ENCODE results near the gene WDFY1.
"Not testable (repeated sequence)": the region's sequence is repeated elsewhere in the genome, so short reads cannot be mapped to it uniquely, and the experiment has no call there.

WDFY1 gene

DNA sequence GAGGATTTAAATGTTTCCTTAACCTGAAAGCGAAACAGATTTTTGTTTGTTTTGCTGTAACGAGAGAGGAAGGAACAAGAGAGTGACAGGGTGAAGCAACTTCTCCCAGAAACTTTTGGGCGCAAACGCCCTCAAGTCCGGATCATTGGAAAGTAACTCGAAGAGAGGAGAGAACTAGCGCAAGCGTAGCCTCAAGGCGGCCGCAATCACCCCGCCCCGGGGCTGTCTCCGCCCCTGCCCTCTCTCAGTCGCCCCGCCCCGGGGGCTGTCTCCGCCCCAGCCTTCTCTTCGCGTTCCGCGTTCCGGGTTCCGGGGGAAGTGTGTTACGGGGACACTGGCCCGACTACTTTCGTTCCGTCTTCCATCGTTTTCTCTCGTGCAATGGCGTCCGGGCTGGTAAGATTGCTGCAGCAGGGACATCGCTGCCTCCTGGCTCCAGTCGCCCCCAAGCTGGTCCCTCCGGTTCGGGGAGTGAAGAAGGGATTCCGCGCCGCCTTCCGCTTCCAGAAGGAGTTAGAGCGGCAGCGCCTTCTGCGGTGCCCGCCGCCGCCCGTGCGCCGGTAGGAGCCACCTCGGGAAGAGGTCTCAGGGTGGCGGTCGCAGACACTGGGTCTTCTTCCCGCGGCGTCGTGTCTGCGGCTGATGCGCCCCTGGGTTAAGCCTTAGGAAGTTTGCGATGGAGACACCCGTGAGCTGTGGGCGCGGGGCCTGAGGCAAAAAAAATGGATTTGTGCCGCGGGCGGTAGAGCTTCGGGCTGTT is 12.1 kb upstream of the WDFY1 start, which contains the start of gene MRPL44:
MRPL44 (plus strand) TSS at position 372 of the 760 bp plus-strand sequence; CDS start at position 382, 10 bp downstream.
- peak; percentile 94 for DNase-seq (ENCODE audit: low read depth, low spot score)

DNA sequence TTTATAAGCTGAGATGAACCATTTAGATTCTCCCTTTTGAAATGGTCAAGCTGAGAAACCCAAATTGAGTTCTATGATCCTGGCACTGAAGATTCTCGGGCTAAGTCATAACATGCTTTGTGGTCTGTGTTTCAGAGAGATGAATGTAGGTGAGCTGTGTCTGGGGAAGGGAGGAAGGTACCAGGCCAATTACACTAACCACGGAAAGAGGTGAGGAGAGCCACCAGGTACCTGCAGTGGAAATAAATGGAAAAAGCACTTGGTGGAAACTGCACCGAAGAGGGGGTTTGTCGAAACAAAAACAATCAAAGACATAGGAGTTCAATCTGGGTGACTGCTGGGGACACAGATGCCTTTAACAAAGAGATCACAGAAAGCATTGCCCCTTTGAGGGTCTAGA is 11.2 kb upstream of the WDFY1 start:
- DNase-seq (ENCODE audit: low read depth, low spot score): no peak

DNA sequence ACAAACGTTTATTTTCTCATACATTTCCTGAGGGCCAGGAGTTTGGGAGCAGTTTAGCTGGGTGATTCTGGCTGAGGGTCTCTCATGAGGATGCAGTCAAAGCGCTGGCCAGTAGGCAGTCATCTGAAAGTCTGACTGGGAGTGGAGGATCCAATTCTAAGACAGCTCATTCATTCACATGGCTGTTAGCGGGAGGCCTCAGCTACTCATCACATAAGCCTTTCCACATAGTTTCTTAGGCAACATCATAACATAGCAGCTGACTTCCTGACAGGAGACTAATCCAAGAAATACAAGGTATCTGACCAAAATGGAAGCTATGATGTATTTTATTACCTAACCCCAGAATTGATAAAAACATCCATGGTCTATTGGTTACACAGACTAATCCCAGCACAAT is 9.3 kb upstream of the WDFY1 start:
- no peak for DNase-seq (ENCODE audit: low read depth, low spot score)

DNA sequence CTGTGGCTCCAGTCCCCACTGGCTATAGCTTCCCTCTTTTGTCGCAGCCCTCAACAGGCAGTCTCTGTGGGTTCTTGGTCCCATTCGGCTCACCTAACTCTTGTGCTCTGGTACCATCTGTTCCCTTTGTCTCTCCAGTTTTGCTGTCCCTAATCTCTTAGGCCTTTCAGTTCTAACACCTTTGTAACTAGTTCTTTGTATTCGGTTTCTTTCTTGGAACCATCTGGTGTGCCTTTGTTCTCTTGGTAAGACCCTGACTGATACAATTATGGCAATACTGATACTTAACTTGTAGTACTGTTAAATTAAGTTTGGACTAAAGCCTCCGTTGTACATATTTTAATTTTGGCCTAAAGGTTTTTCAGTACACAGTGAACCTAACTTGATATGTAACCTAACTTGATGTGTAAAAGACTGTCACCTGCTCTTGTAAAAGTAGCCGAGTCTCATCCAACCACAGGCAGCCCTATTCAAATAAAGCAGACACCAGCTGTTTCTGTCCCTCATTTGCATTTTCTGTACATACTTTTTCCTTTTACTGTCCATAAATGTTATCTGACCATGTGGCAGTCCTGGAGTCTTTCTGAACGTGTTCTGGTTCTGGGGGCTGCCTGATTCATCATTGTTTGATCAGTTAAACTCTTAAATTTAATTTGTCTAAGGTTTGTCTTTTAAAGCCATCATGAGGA is 7.3 kb upstream of the WDFY1 start:
- no peak for DNase-seq (ENCODE audit: low read depth, low spot score)

DNA sequence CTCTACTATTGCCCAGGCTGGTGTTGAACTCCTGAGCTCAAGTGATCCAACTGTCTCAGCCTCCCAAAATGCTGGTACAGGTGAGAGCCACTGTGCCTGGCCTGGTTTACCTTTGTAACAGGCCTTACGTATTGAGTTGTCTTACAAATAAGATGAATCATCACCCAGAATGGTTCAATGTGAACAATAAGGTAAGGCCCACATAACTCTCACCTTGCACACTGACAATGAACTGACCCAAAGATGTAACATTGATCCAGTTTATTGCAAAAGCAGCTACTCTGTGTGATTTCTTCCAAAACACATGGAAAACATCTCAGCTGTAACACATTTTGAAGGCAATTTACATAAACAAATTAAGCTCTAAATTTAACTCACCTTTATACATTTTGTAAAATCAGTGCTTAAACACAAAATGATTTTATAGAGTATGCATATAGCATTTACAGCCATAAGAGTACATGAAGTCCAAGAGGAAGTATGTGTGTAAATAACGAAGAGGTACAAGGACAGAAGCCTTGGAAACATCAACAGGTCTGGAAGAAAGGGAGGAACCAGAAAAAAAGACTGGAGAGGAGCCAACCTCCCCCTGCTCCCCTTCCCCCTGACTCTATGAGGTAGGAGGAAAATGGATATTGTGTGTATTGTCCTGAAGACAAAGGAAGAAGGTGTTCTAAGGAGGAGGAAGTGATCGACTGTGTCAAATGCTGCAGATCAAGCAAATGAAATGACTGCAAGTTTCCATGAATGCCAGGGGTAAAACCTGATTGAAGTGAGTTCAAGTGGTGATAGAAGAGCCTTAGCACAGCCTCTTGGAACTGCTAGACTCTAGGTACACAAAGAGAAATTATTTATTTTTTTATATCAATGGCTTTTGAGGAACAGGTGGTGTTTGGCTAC is 5.6 kb upstream of the WDFY1 start:
- DNase-seq (ENCODE audit: low read depth, low spot score): no peak

DNA sequence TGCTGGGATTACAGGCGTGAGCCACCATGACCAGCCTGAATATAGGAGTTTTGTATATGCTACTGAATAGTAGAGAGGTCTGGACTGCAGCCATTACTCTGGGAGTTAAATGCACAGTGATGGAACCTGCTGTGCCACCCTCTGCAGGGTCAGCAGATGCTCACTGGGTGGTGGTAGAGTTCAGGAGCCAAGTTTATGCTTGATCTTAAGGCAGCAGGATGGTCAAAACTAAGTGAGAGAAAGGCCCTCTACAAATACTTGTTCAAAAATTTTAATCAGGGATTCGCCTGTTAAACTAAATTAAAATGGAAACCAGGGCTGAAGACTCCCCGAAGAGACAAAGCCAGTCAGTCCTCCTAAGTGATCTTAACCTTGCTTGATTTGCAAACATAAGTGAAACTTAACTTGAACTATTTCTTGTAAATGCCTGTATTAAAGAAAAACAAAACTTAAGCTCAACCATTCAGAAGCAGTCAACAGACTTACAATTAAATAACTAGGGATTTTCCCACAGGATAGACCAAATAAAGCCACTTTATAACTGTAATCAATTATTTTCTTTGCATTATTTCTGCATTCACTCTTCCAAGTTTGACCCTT is 4.2 kb upstream of the WDFY1 start:
- no peak for DNase-seq (ENCODE audit: low read depth, low spot score)

DNA sequence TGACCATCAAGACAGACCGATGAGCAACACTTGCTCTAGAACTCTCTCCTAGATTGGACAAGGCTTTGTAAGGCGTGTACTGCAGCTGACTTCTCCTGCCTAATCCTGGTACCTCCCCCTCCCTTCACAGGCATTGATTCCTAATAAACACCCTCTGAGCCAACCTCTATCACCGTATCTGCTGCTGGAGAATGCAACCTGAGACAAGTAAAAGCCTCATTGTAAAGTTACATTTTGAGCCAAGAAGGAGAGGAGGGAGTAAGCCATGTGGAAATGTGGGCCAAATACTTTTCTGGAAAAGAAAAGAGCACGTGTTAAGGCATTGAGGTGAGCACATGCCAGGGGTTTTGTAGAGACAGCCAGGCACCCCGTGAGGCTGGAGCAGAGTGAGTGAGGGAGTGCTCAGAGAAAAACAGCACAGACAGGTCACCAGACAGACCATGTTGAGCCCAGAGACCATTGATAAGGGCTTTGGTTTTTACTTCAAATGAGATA is 2.6 kb upstream of the WDFY1 start:
- DNase-seq (ENCODE audit: low read depth, low spot score): no peak

DNA sequence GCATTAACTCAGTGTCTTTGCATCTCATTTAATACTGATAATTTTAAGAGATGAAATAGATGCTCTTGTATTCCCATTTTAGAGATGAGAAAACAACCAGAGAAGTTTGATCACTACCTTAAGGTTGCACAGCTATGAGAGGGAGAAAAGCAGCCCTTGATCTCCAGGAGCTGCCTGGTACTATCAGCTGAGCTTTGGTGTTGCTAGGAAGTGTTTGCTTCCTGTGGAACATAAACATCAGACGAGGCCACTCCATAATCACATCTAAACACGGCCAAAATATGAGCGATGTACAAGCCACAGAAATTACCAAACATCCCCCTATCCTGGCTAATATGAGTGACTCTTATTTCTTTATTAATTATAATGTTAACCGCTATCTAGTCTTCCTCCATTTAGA is 620 bp upstream of the WDFY1 start:
- DNase-seq (ENCODE audit: low read depth, low spot score): no peak

DNA sequence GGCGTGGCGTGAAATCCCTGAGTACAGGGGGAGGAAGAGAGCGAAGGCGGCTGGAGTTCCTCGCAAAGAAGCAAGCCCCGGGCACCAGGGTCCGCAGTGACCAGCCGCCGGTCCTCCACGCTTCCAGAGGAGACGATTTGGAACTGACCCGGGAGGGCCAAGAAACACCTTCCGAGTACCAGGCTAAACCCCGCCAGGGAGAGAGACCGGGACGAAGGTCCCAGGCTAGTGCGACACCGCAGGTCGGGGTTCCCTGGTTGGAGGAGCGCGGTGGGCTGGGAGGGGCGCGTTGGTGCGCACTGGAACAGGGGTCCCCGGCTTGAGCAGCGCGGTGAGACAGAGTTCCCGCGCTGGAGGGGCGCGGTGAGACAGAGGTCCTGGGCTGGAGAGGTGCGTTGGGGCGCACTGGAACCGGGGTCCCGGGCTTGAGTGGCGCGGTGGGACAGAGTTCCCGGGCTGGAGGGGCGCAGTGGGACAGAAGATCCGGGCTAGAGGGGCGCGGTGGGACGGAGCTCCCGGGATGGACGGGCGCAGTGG is 901 bp downstream of the WDFY1 start:
- DNase-seq (ENCODE audit: low read depth, low spot score): no peak

DNA sequence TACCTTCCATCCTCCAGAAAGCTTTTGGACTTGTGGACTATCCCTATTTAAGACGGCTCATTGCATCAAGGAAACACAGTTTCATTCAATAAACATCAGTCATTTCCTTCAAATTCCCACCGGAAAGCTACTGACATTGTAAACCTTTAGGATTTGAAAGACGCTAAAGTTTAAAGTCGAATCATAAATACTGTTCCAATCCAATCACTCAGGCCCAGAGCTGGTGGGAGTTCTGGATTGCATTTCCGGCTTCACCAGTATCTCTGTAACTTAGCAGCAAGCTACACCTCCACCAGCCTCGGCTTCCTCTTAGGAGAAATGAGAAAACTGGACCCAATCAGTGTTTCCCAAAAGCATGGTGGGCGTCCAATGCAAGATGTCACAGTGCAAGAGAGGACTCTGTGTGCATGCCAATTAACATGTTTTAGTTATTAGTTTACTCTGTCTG is 1.6 kb downstream of the WDFY1 start:
- DNase-seq (ENCODE audit: low read depth, low spot score): no peak

DNA sequence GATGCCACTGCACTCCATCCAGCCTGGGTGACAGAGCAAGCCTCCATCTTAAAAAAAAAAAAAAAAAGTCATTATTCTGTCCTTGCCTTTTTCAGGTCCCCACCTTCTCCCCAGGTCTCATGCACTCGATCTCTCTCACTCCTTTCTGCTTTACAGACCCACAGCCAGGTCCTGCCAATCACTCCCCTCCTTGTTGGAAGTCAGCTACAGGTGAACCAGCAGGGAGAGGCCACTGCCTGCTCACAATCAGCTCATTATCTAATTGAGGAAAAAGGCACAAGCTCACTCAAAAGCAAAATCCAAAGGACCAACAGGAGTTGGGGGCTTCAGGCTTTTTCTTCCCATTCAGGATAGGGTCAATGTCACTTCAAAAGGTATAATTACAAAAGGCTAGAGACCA is 2.0 kb downstream of the WDFY1 start:
- DNase-seq (ENCODE audit: low read depth, low spot score): no peak

DNA sequence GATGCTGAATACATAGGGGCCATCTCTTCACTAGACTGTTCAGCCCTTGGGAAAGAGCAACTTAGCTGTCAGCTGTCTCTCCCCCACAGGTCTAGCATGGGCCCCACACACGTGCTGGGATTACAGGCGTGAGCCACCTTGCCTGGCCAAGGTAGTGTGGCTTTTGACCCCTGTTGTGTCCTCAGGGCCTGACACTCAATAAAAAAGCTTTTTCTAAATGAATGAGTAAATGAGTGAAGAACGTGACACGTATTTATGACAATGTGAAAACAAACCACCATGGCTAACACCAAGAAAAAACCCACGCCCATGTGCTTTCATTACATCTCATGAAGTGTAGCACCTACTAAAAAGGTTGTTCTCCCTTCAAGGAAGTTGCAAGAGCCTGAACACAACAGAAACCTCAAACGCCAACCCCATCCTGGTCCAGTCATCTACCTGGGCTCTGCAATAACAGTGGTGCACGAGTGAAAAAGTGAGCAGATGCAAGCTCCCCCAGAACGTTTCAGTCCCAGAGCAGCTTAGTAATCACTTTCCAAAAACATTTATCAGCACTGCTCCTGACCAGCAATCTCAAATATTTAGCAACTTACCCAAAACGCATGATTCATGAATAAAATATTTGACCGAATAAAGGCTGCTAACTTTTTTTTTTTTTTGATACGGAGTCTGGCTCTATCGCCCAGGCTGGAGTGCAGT is 3.4 kb downstream of the WDFY1 start:
- peak; percentile 51 for DNase-seq (ENCODE audit: low read depth, low spot score)

DNA sequence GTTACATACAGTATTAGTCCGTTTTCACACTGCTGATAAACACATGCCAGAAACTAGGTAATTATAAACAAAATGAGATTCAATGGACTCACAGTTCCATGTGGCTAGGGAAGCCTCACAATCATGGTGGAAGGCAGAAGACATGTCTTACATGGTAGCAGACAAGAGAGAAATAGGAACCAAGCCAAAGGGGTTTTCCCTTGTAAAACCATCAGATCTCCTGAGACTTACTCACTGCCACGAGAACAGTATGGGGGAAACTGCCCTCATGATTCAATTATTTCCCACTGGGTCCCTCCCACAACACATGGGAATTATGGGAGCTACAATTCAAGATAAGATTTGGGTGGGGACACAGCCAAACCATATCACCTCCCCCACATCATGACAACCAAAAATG is 5.7 kb downstream of the WDFY1 start:
- DNase-seq (ENCODE audit: low read depth, low spot score): not testable (repeated sequence)

DNA sequence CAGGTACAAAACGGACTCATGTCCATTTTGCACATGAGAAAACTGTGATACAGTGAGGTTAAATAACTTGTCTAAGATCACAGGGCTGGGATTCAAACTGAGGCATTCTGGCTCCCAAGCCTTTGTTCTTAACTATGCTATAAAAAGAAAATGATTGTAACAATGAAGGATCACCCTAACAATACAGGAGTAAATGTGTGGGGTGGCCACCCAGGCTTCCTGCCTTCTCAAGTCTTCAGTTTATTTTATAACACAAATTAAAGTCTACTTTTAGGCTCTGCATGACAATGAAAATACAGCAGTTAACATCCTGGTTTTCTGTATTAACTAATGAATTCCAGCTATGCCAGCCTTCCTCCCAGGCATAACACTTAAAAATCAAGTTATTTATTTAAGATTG is 7.6 kb downstream of the WDFY1 start:
- no peak for DNase-seq (ENCODE audit: low read depth, low spot score)

DNA sequence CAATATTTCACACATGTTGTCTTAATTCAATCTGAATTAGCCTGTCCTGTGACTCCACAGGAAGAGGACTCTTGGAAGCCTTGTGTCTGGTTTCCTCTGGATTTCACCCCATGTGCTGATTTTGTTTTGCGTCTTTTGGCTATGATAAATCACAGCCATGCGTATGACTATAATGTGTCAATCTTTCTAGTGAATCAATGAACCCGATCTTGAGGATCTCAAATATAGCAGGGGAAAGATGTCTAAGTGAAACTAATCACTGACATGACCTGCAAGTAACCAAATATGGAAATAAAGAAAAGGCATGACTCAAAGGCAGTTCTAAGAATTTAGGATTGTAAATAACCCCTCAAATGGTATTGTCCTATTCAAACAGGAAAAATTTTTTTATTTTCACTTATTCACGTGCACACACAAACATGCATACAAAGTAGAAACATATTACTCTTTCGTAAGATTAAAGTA is 8.2 kb downstream of the WDFY1 start:
- no peak for DNase-seq (ENCODE audit: low read depth, low spot score)

DNA sequence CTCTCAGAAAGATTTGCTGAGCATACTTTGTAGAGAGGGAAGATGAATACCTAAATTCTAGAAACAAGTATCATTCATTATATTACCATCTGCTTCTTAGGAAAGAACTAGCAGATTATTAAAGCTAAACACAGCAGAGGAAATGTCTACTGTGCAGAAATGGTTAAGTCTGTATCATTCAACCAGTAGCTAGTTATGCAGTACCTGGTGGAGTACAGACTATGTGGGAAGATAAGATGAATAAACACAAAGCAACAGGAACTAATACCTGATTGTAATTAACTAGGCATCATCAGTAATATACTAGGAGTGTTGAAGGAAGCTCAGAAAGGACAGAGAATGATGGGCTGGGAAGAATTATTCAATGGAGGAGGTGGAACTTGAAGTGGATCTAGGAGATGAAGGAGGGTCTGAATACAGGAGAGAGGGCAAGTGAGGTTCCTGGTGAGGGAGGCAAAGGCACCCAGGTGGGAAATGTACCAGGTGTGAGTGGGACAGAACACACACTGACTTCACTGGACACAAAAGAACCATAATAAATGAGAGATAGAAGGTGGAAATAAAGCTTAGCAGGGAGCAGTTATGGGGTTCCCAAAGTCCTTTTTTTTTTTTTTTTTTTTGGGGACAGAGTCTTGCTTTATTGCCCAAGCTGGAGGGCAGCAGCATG is 9.5 kb downstream of the WDFY1 start:
- DNase-seq (ENCODE audit: low read depth, low spot score): no peak

DNA sequence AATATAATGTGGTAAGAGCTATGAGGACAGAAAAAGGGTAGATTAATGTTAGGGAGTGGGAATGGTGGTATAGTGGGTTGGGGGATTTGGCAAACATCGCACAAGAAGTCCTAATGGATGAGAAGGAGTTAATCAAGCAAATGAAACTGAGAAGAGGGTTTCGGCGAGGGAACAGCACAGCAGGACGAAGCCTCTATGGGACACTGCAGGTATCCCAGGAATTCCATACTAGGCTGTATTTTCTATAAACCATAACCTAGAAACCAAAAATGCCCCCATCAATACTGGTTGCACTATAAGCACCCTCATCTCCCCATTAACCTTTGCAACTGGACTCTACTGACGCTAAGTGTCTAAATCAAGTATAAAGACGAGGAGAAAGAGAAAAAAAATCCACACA is 10.3 kb downstream of the WDFY1 start:
- no peak for DNase-seq (ENCODE audit: low read depth, low spot score)

DNA sequence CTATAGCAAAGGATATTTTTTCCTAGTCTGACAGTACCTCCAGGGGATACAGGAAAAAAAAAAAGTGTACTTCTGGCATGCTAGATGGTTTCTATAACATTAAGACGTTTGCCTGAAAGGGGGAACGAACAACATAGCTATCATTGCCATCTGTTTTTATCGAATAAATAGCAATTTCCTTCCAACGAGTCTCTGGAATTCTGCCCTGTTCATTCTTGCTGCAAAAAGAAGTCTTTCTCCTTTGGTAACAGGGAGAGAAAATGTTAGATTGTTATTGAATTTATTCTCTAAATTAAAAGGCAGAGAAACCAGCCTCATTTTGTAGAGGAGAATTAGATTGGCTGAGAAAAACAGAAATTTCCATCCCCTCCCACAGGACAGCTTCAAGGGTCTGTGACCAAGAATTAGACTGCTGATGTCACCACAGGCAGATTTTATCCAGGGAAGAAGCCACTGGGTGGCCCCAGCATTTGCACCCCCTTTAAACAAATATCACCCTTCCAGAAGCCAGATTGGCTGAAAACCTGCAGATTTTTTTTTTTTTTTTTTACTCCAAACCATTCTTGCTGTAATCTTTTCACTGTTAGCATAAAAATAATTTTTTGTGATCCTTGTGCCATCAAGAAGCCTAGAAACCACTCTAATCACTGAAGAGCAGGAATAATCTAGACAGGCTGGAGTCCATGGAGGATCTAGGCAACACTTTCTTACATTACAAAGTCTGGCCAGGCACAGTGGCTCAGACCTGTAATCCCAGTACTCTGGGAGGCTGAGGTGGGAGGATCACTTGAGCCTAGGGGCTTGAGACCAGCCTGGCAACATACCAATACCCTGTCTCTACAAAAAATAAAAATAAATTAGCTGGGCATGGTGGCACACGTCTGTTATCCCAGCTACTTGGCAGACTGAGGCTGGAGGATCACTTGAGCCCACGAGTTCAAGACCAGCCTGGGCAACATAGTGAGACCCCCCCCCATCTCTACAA is 12.0 kb downstream of the WDFY1 start:
- DNase-seq (ENCODE audit: low read depth, low spot score): no peak
